SH-SY5Y (cell line): Measurements from ENCODE around the gene DLGAP1.

Experiments used
- GATA2 ChIP-seq: IDR thresholded peaks from 2 replicates; pipeline ENCODE4 v1.6.1; 2011; ENCODE audit warnings: mild to moderate bottlenecking, low read depth, low read length
- GATA3 ChIP-seq: IDR thresholded peaks from 2 replicates; pipeline ENCODE4 v1.6.1; 2011; ENCODE audit warnings: low read depth, mild to moderate bottlenecking, low read length, moderate library complexity

DNA sequence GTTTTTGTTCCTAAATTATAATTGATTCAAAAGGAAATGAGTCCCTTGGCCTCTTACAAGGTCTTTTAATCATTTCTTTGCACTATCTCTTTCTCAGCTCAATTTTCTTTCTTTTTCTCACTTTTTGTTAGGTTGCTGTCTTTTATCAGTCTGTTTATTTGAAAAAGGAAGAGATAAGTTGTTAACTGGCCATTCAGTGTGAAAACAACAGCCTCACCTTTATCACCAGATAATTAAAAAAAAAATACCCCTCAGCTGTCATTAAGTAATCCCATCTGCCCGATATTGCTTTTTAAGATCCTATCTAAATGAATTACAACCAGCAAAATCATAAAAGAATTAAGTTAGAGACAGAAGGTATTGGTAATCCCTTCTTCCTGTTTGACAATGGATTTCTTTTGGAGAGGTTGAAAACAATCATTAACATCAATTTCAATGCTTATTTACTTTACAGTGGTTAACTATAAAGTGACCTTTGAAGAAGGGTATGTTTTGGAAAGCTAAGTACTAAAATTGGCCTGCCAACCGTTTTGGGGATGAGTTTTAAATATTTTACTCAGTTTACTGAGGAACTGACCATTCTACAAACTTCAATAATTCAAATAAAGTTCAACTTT is 900.2 kb downstream of the DLGAP1 start:
- TF ChIP-seq GATA3 = no peak
- no peak for TF ChIP-seq GATA2
